T-cell (primary cell): ENCODE results near the gene IL16. TPM values are rescaled to one million over a fixed set of nuclear protein-coding genes. Genes with fewer than 3 reads are reported as not detected.
"Not testable (repeated sequence)": the region's sequence is repeated elsewhere in the genome, so short reads cannot be mapped to it uniquely, and the experiment has no call there.

ENCODE experiments used
- ATAC-seq, 4 experiments: fragments of 200-7000 bp in 3 of 4; fragments of 150-1000 bp in 1 of 4; cut with Tn5 transposase; replicated peaks in 1 of 4; 1 replicate in 3 of 4; 2 replicates in 1 of 4; pipeline ENCODE4 v1.10.0; 2021; ENCODE audit warnings: moderate library complexity in 3 of 4, mild to moderate bottlenecking in 2 of 4, moderate number of reproducible peaks in 1 of 4
- CTCF ChIA-PET, 2 donors: fragments of 300-600 bp; sonication (Branson Sonifier 250); formaldehyde crosslinking; loops; one replicate each; lab custom pipeline; 2022; ENCODE audit warnings: antibody characterized with exemption in 2 of 2; lab: Charles Lee
- POLR2A ChIA-PET, 2 donors: fragments of 300-600 bp; sonication (Branson Sonifier 250); formaldehyde crosslinking; loops; one replicate each; lab custom pipeline; 2022; ENCODE audit warnings: antibody characterized with exemption in 2 of 2; lab: Charles Lee
- DNase-seq, 35 experiments: peaks; one replicate each; pipeline versions ENCODE4 v3.0.0 to v3.0.0-alpha.2; 2013 to 2023
- H3K27ac ChIP-seq: one replicate; pipeline ENCODE4 v1.5.1; 2013; ENCODE audit warnings: low read length
- H3K27me3 ChIP-seq, 2 experiments: replicated peaks in 1 of 2; 1 replicate in 1 of 2; 2 replicates in 1 of 2; pipeline versions ENCODE4 v1.6.1 to v1.7.0; 2013; ENCODE audit warnings: low read length in 1 of 2, mixed read lengths in 1 of 2; ENCODE audit not compliant: control insufficient read depth in 2 of 2, insufficient read depth in 2 of 2; ENCODE audit errors: extremely low read depth in 1 of 2
- H3K36me3 ChIP-seq, 2 donors: 1 replicate in 1 of 2; 2 replicates in 1 of 2; pipeline versions ENCODE4 v1.6.1 to v1.7.0; 2013; ENCODE audit warnings: low read length in 1 of 2; ENCODE audit not compliant: control insufficient read depth in 2 of 2, insufficient read depth in 1 of 2; ENCODE audit errors: extremely low read depth in 1 of 2
- H3K4me1 ChIP-seq, 2 experiments: 1 replicate in 1 of 2; 2 replicates in 1 of 2; pipeline versions ENCODE4 v1.6.1 to v1.7.0; 2013; ENCODE audit warnings: low read length in 2 of 2, mixed read lengths in 1 of 2; ENCODE audit not compliant: insufficient read depth in 2 of 2, control insufficient read depth in 1 of 2; ENCODE audit errors: extremely low read depth in 1 of 2
- H3K4me3 ChIP-seq, 2 donors: 1 replicate in 1 of 2; 2 replicates in 1 of 2; pipeline versions ENCODE4 v1.5.1 to v1.7.0; 2013; ENCODE audit warnings: mild to moderate bottlenecking in 2 of 2, low read length in 1 of 2, moderate library complexity in 1 of 2; ENCODE audit not compliant: control insufficient read depth in 1 of 2; ENCODE audit errors: extremely low read depth in 1 of 2
- H3K9me3 ChIP-seq: 2 replicates; pipeline ENCODE4 v1.7.0; 2013
- H3K27ac Mint-ChIP-seq, 2 donors: one replicate each; pipeline ENCODE4 v1.8.0; 2020 to 2021; ENCODE audit warnings: mild to moderate bottlenecking in 2 of 2, mixed read lengths in 2 of 2
- H3K27me3 Mint-ChIP-seq, 2 donors: one replicate each; pipeline ENCODE4 v1.8.0; 2021 to 2022; ENCODE audit warnings: mixed read lengths in 2 of 2
- H3K36me3 Mint-ChIP-seq: one replicate; pipeline ENCODE4 v1.8.0; 2021; ENCODE audit warnings: mixed read lengths
- H3K4me1 Mint-ChIP-seq, 3 donors: one replicate each; pipeline ENCODE4 v1.8.0; 2020 to 2022; ENCODE audit warnings: mixed read lengths in 3 of 3, mild to moderate bottlenecking in 1 of 3
- H3K4me3 Mint-ChIP-seq, 3 donors: one replicate each; pipeline ENCODE4 v1.8.0; 2020 to 2022; ENCODE audit warnings: mild to moderate bottlenecking in 3 of 3, mixed read lengths in 3 of 3, moderate library complexity in 3 of 3
- H3K9me3 Mint-ChIP-seq, 3 donors: one replicate each; pipeline ENCODE4 v1.8.0; 2020 to 2022; ENCODE audit warnings: mixed read lengths in 3 of 3
- WGBS: methylation state at CpG from one replicate; pipeline ENCODE4 v1.1.5; 2013; ENCODE audit warnings: missing lambda C conversion rate; ENCODE audit not compliant: insufficient coverage; 5-methylcytosine and 5-hydroxymethylcytosine counted together
- total RNA-seq, 35 experiments: library from RNA in 6 of 35; stranded (reverse) in 6 of 35; fragments of 120-200 nt in 1 of 35; gene quantifications; one replicate each; pipeline versions ENCODE4 v1.2.1 to v1.2.4 and lab custom pipeline; 2013 to 2026

The IL16 gene
- total RNA-seq, 5 donors from 2014 or later (not counting 1 experiment from before 2014, with no cell fraction given), result 143 to 319 (median 299) TPM

GRCh38 chr15:81331141-81331540, 134.5 kb downstream of the IL16 start:
- POLR2A ChIA-PET, H3K27me3 ChIP-seq, H3K4me3 ChIP-seq, CTCF ChIA-PET, H3K36me3 ChIP-seq, ATAC-seq, H3K4me1 ChIP-seq, H3K9me3 Mint-ChIP-seq, H3K27me3 Mint-ChIP-seq, DNase-seq, H3K27ac ChIP-seq, H3K36me3 Mint-ChIP-seq, H3K9me3 ChIP-seq: not testable (repeated sequence)
- H3K4me1 Mint-ChIP-seq, result peaks cover 19 to 54% (median 34%) of the 10 kb centered on the region in 3 donors
- peak overlapping the region in 1 of 2 donors; percentile 16 for H3K27ac Mint-ChIP-seq
- 73% methylated on average over 4 of the region's 9 CpGs for WGBS
- peak overlapping the region; percentile 37 to 66 (median 38) for H3K4me3 Mint-ChIP-seq

GRCh38 chr15:81331600-81331999, 134.9 kb downstream of the IL16 start:
- no peak overlapping the region for H3K4me3 ChIP-seq
- DNase-seq (no peak), ATAC-seq (no peak)
- Mint-ChIP-seq H3K27me3 (no peaks in the 10 kb centered on the region), H3K4me1 (peaks cover 20 to 57% (median 35%) of the 10 kb centered on the region in 3 donors), H3K9me3 (no peaks in the 10 kb centered on the region), H3K36me3 (no peaks in the 10 kb centered on the region), H3K27ac (peak overlapping the region in 1 of 2 donors; percentile 22), H3K4me3 (peak overlapping the region in 1 of 3 donors; percentile 66)
- no peak overlapping the region for H3K27ac ChIP-seq
- POLR2A ChIA-PET, result no interaction called here
- 90% methylated on average over 10 of the region's 15 CpGs for whole genome bisulfite sequencing
- H3K4me1 ChIP-seq, result peaks cover 0 to 2% of the 10 kb centered on the region in 2 experiments
- no peaks in the 10 kb centered on the region for H3K27me3 ChIP-seq
- no peaks in the 10 kb centered on the region for H3K36me3 ChIP-seq
- CTCF ChIA-PET, result no interaction called here
- no peaks in the 10 kb centered on the region for H3K9me3 ChIP-seq

GRCh38 chr15:81332326-81332725, 135.6 kb downstream of the IL16 start:
- Histone ChIP-seq H3K27ac (no peak overlapping the region), H3K36me3 (no peaks in the 10 kb centered on the region), H3K4me3 (no peak overlapping the region), H3K4me1 (peaks cover 0 to 2% of the 10 kb centered on the region in 2 experiments), H3K9me3 (no peaks in the 10 kb centered on the region), H3K27me3 (no peaks in the 10 kb centered on the region)
- POLR2A ChIA-PET, result no interaction called here
- DNase-seq (no peak), ATAC-seq (no peak)
- Mint-ChIP-seq H3K27me3 (no peaks in the 10 kb centered on the region), H3K4me1 (peaks cover 18 to 54% (median 34%) of the 10 kb centered on the region in 3 donors), H3K4me3 (no peak overlapping the region), H3K9me3 (no peaks in the 10 kb centered on the region), H3K27ac (no peak overlapping the region), H3K36me3 (no peaks in the 10 kb centered on the region)
- CTCF ChIA-PET, result interaction anchor here in 1 of 2 donors (0.5 kb wide), 1 partner anchor 869 kb away, joined by 8 read pairs; no protein-coding TSS in a partner anchor
- whole genome bisulfite sequencing, result 97% methylated on average over 11 of the region's 12 CpGs

- WGBS, result 71% methylated on average over 1 of the region's 3 CpGs
- Mint-ChIP-seq H3K36me3 (no peaks in the 10 kb centered on the region), H3K4me3 (no peak overlapping the region), H3K9me3 (no peaks in the 10 kb centered on the region), H3K27ac (no peak overlapping the region), H3K4me1 (peaks cover 14 to 49% (median 30%) of the 10 kb centered on the region in 3 donors), H3K27me3 (no peaks in the 10 kb centered on the region)
- Histone ChIP-seq H3K27me3 (no peaks in the 10 kb centered on the region), H3K4me1 (peaks cover 0 to 2% of the 10 kb centered on the region in 2 experiments), H3K4me3 (no peak overlapping the region), H3K36me3 (no peaks in the 10 kb centered on the region), H3K9me3 (no peaks in the 10 kb centered on the region), H3K27ac (no peak overlapping the region)
- DNase-seq (no peak), ATAC-seq (no peak)
- ChIA-PET POLR2A (no interaction called here), CTCF (interaction anchor here in 1 of 2 donors (1.1 kb wide), 1 partner anchor 67 kb away, joined by 4 read pairs; no protein-coding TSS in a partner anchor)
Measured at GRCh38 chr15:81333363-81333762, 136.7 kb downstream of the IL16 start.

- no peak overlapping the region for H3K4me3 ChIP-seq
- H3K4me1 ChIP-seq, result peaks cover 0 to 2% of the 10 kb centered on the region in 2 experiments
- peaks cover 13 to 38% (median 29%) of the 10 kb centered on the region in 3 donors for H3K4me1 Mint-ChIP-seq
- 88% methylated on average over 9 of the region's 10 CpGs for WGBS
- H3K27ac ChIP-seq, result no peak overlapping the region
- peaks cover 0 to 1% of the 10 kb centered on the region in 2 donors for H3K27me3 Mint-ChIP-seq
- no peaks in the 10 kb centered on the region for H3K9me3 Mint-ChIP-seq
- H3K9me3 ChIP-seq, result no peaks in the 10 kb centered on the region
- no peaks in the 10 kb centered on the region for H3K36me3 ChIP-seq
- no peaks in the 10 kb centered on the region for H3K36me3 Mint-ChIP-seq
- no peak overlapping the region for H3K4me3 Mint-ChIP-seq
- ATAC-seq, result no peak
- ChIA-PET POLR2A (interaction anchor here in 1 of 2 donors (0.9 kb wide), 1 partner anchor 52 kb away, joined by 3 read pairs; no protein-coding TSS in a partner anchor), CTCF (interaction anchor here (0.5 to 2.5 kb wide), 4 partner anchors 48 to 862 kb away, joined by 3 to 22 read pairs (median 4); no protein-coding TSS in a partner anchor)
- DNase-seq, result no peak
- no peaks in the 10 kb centered on the region for H3K27me3 ChIP-seq
- H3K27ac Mint-ChIP-seq, result no peak overlapping the region
Measured at GRCh38 chr15:81334768-81335435, 138.2 kb downstream of the IL16 start.

- Mint-ChIP-seq H3K4me1 (peaks cover 10 to 34% (median 25%) of the 10 kb centered on the region in 3 donors), H3K27me3 (peaks cover 0 to 2% of the 10 kb centered on the region in 2 donors), H3K9me3 (no peaks in the 10 kb centered on the region), H3K27ac (no peak overlapping the region), H3K4me3 (no peak overlapping the region), H3K36me3 (no peaks in the 10 kb centered on the region)
- H3K36me3 ChIP-seq, result no peaks in the 10 kb centered on the region
- no peak overlapping the region for H3K27ac ChIP-seq
- H3K9me3 ChIP-seq, result no peaks in the 10 kb centered on the region
- CTCF ChIA-PET, result interaction anchor here (0.5 to 2.5 kb wide), 4 partner anchors 49 to 861 kb away, joined by 3 to 22 read pairs (median 4); no protein-coding TSS in a partner anchor
- POLR2A ChIA-PET, result interaction anchor here in 1 of 2 donors (0.6 kb wide), 1 partner anchor 58 kb away, joined by 6 read pairs; no protein-coding TSS in a partner anchor
- H3K4me3 ChIP-seq, result no peak overlapping the region
- DNase-seq (no peak), ATAC-seq (no peak)
- WGBS, result 95% methylated on average over 3 of the region's 4 CpGs
- H3K4me1 ChIP-seq, result peaks cover 0 to 2% of the 10 kb centered on the region in 2 experiments
- no peaks in the 10 kb centered on the region for H3K27me3 ChIP-seq
Measured at GRCh38 chr15:81335631-81336030, 139.0 kb downstream of the IL16 start.
